Caki2 (cell line): Measurements from ENCODE around the gene ARVCF. TPM values are rescaled to one million over a fixed set of nuclear protein-coding genes. Genes with fewer than 3 reads are reported as not detected.

ENCODE experiments used
- DNase-seq: peaks from one replicate; pipeline ENCODE4 v3.0.0-alpha.2; 2015; ENCODE audit warnings: low read depth
- in situ Hi-C: cut with HindIII; loops from 2 replicates; pipeline ENCODE4 v1.10.0; 2016; ENCODE audit warnings: low sequenced_read_pairs, low pct_unique_long_range_greater_than_20kb, mixed read lengths
- total RNA-seq: library from RNA; depleted of rRNA; stranded (reverse); fragments of >200 nt; shearing (Covaris generic); gene quantifications from 2 replicates; pipeline ENCODE4 v1.2.3, GENCODE V29; 2014; ENCODE audit warnings: low replicate concordance; rRNA removed

Gene ARVCF
- total RNA-seq: 3.6 and 15.2 TPM in 2 replicates

- in situ Hi-C loops: no loop called here
- DNase-seq: peak; percentile 84
These were observed at the start of gene ARVCF for GRCh38 chr22:20016734-20017621. Gene ARVCF (minus strand): TSS chr22:20016823. CDS start chr22:19990794, 26,029 bp downstream.

GRCh38 chr22:20065896-20066616 lies 49.4 kb upstream of the ARVCF start:
- DNase-seq: no peak
- in situ Hi-C loops: no loop called here

- in situ Hi-C loops: no loop called here
- no peak for DNase-seq
These were observed 48.1 kb upstream of the ARVCF start for GRCh38 chr22:20064545-20065262.

GRCh38 chr22:20064140-20064480 lies 47.5 kb upstream of the ARVCF start:
- DNase-seq: no peak
- in situ Hi-C loops: no loop called here

- DNase-seq: no peak
- in situ Hi-C loops: no loop called here
These were observed 46.9 kb upstream of the ARVCF start for GRCh38 chr22:20063271-20064139.

- in situ Hi-C loops: no loop called here
- DNase-seq: peak; percentile 49
These were observed 46.1 kb upstream of the ARVCF start for GRCh38 chr22:20062766-20063083.

GRCh38 chr22:20062043-20062765 lies 45.6 kb upstream of the ARVCF start:
- no peak for DNase-seq
- in situ Hi-C loops: no loop called here

GRCh38 chr22:20061481-20061861 lies 44.8 kb upstream of the ARVCF start:
- DNase-seq: no peak
- in situ Hi-C loops: no loop called here

- in situ Hi-C loops: no loop called here
- DNase-seq: no peak
These were observed 44.3 kb upstream of the ARVCF start for GRCh38 chr22:20060700-20061480.

GRCh38 chr22:20058989-20059770 lies 42.6 kb upstream of the ARVCF start:
- in situ Hi-C loops: no loop called here

GRCh38 chr22:20057596-20058268 lies 41.1 kb upstream of the ARVCF start:
- in situ Hi-C loops: no loop called here
- DNase-seq: no peak

More at GRCh38 chr22:20058989-20059770, 42.6 kb upstream of the ARVCF start:
- no peak for DNase-seq

GRCh38 chr22:20056696-20057386 lies 40.2 kb upstream of the ARVCF start:
- in situ Hi-C loops: no loop called here
- no peak for DNase-seq

GRCh38 chr22:20056161-20056560 lies 39.5 kb upstream of the ARVCF start:
- DNase-seq: no peak
- in situ Hi-C loops: no loop called here

GRCh38 chr22:20055654-20056053 lies 39.0 kb upstream of the ARVCF start:
- in situ Hi-C loops: no loop called here
- no peak for DNase-seq

GRCh38 chr22:20055144-20055543 lies 38.5 kb upstream of the ARVCF start:
- in situ Hi-C loops: no loop called here
- no peak for DNase-seq
